ENCODE data around the gene HDAC10.

DNA sequence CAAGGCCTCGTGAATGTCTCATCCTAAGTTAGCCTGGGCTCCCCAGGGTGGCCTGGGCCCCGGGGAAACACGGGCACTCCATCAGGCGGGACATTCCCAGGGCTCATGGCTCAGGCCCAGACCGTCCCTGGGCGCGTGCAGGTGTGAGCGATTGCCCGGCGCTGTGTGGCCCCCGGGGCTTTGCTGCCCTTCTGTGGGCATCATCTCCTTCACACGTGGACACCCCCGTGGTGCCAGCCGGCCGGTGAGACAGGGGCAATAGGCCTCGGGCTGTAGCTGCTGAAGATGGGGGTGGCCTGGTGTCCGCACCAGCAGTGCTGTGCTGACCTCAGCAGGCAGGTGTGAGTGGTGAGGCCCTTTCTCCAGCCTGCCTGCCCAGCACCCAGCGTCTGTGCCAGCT, 54.8 kb downstream of the HDAC10 start:
- TF ChIP-seq, protein P1, sequence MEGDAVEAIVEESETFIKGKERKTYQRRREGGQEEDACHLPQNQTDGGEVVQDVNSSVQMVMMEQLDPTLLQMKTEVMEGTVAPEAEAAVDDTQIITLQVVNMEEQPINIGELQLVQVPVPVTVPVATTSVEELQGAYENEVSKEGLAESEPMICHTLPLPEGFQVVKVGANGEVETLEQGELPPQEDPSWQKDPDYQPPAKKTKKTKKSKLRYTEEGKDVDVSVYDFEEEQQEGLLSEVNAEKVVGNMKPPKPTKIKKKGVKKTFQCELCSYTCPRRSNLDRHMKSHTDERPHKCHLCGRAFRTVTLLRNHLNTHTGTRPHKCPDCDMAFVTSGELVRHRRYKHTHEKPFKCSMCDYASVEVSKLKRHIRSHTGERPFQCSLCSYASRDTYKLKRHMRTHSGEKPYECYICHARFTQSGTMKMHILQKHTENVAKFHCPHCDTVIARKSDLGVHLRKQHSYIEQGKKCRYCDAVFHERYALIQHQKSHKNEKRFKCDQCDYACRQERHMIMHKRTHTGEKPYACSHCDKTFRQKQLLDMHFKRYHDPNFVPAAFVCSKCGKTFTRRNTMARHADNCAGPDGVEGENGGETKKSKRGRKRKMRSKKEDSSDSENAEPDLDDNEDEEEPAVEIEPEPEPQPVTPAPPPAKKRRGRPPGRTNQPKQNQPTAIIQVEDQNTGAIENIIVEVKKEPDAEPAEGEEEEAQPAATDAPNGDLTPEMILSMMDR (IDR thresholded peaks at IDR 0.05) = no peak
- TF ChIP-seq EP300 (IDR thresholded peaks at IDR 0.05) = no peak

All from tibial nerve (tissue), 4 donors.